Endothelial cell (in vitro differentiated cells): Measurements from ENCODE around the gene RGPD4. TPM values are rescaled to one million over a fixed set of nuclear protein-coding genes. Genes with fewer than 3 reads are reported as not detected.

Experiments used
- DNase-seq: peaks from one replicate; pipeline ENCODE4 v3.0.0; 2021; ENCODE audit warnings: low spot score
- H3K27ac Mint-ChIP-seq: one replicate; pipeline ENCODE4 v1.8.0; 2021; ENCODE audit warnings: mixed read lengths, inconsistent platforms; ENCODE audit not compliant: unreplicated experiment
- H3K27me3 Mint-ChIP-seq: one replicate; pipeline ENCODE4 v1.8.0; 2021; ENCODE audit warnings: mild to moderate bottlenecking, moderate library complexity, mixed read lengths, inconsistent platforms; ENCODE audit not compliant: unreplicated experiment
- H3K36me3 Mint-ChIP-seq: one replicate; pipeline ENCODE4 v1.8.0; 2021; ENCODE audit warnings: mild to moderate bottlenecking, low read depth, mixed read lengths, inconsistent platforms; ENCODE audit not compliant: unreplicated experiment
- H3K4me1 Mint-ChIP-seq: one replicate; pipeline ENCODE4 v1.8.0; 2021; ENCODE audit warnings: mild to moderate bottlenecking, mixed read lengths, inconsistent platforms; ENCODE audit not compliant: unreplicated experiment
- H3K4me3 Mint-ChIP-seq: one replicate; pipeline ENCODE4 v1.8.0; 2021; ENCODE audit warnings: mild to moderate bottlenecking, mixed read lengths, inconsistent platforms; ENCODE audit not compliant: unreplicated experiment
- H3K9me3 Mint-ChIP-seq: one replicate; pipeline ENCODE4 v1.8.0; 2021; ENCODE audit warnings: mixed read lengths, inconsistent platforms; ENCODE audit not compliant: unreplicated experiment
- CTCF ChIP-seq: fragments of 200-600 bp; sonication (generic); IDR thresholded peaks from one replicate; pipeline ENCODE4 v1.5.0; 2021; ENCODE audit warnings: antibody characterized with exemption; ENCODE audit not compliant: unreplicated experiment
- total RNA-seq: library from RNA; stranded (reverse); fragmentation: NEBNext Ultra II Directional; extraction: Animal tissue kit (Norgen Biotek cat#: 25700); gene quantifications from one replicate; pipeline ENCODE4 v1.2.1, GENCODE V29; 2021; ENCODE audit not compliant: unreplicated experiment

RGPD4 gene
- total RNA-seq, 1 donor from 2014 or later, result not detected

- Mint-ChIP-seq H3K36me3 (no peaks in the 10 kb centered on the region), H3K4me1 (peaks cover 4% of the 10 kb centered on the region), H3K27me3 (peaks cover 1% of the 10 kb centered on the region), H3K27ac (no peak overlapping the region), H3K4me3 (no peak overlapping the region), H3K9me3 (no peaks in the 10 kb centered on the region)
- TF ChIP-seq CTCF, result no peak
- no peak for DNase-seq
Measured at GRCh38 chr2:107804608-107805498, 21.8 kb upstream of the RGPD4 start.

DNA sequence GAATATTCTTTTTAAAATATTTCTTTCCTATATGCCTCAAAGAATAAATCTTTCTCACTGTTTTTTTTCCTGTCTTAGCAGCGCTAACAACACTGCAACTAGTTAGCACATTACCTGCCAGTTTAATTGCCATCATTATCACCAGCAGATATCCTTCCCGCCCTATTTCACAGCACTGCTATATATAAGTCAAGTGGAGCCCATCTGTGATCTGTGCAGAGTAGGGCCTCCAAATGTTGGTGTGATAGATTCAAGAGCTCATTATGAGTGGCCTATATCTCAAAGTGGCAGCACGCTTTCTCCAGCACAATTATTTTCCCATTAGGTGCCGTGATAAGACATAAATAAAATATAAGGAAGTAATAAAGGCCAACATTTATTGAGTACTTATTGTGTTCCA, 19.8 kb upstream of the RGPD4 start:
- Mint-ChIP-seq H3K9me3 (no peaks in the 10 kb centered on the region), H3K27ac (no peak overlapping the region), H3K4me1 (peaks cover 7% of the 10 kb centered on the region), H3K27me3 (peaks cover 1% of the 10 kb centered on the region), H3K36me3 (no peaks in the 10 kb centered on the region), H3K4me3 (no peak overlapping the region)
- DNase-seq, result no peak
- no peak for TF ChIP-seq CTCF

DNA sequence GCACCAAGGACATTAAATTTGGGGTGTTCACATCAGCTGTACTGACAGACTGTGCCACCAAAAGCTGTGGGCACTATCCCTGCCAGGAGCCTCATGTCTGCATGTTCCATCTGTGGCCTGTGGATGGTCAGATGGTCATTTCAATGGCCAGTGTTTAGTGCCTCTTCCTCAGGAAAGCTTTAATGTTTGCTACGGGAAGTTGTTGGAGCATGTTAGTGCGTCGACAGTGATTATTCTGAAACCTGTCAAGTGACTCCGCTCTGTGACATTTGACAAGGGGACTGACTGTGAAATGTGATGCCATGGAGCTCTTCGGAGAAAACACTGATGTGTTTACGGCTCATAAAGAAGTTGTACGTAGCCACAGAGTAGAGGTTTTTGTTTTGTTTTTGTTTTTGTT, 18.7 kb upstream of the RGPD4 start:
- no peak overlapping the region for H3K27ac Mint-ChIP-seq
- TF ChIP-seq CTCF, result no peak
- H3K4me3 Mint-ChIP-seq, result no peak overlapping the region

GRCh38 chr2:107808959-107809358, 17.7 kb upstream of the RGPD4 start:
- no peak for DNase-seq
- no peaks in the 10 kb centered on the region for H3K36me3 Mint-ChIP-seq
- no peak overlapping the region for H3K27ac Mint-ChIP-seq
- no peak for TF ChIP-seq CTCF
- H3K27me3 Mint-ChIP-seq, result no peaks in the 10 kb centered on the region
- no peaks in the 10 kb centered on the region for H3K9me3 Mint-ChIP-seq
- H3K4me3 Mint-ChIP-seq, result no peak overlapping the region
- peaks cover 7% of the 10 kb centered on the region for H3K4me1 Mint-ChIP-seq

More for the DNA sequence above, 18.7 kb upstream of the RGPD4 start:
- H3K27me3 Mint-ChIP-seq, result peaks cover 1% of the 10 kb centered on the region
- no peaks in the 10 kb centered on the region for H3K36me3 Mint-ChIP-seq
- DNase-seq, result no peak
- no peaks in the 10 kb centered on the region for H3K9me3 Mint-ChIP-seq
- H3K4me1 Mint-ChIP-seq, result peaks cover 7% of the 10 kb centered on the region

DNA sequence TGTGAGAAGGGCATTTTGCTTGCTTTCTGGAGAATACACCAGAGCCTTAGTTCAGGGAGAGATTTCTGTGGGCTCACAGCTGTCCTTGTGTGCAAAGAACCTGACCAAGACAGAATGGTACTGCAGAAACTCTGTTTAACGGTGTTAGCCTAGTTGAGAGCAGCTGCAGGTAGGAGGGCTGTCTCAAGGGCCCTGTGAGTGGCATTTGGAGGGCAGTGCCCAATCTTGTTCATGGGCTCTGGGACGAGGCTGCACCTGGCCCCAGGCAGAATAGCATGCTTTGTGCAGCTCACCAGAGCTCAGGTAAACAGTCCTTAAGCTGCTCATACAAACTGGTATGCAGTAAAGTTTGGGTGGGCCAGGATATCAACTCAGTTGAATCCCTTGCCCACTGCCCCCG, 16.9 kb upstream of the RGPD4 start:
- H3K4me3 Mint-ChIP-seq, result no peak overlapping the region
- no peaks in the 10 kb centered on the region for H3K36me3 Mint-ChIP-seq
- H3K27ac Mint-ChIP-seq, result no peak overlapping the region

More for the DNA sequence above, 16.9 kb upstream of the RGPD4 start:
- H3K27me3 Mint-ChIP-seq, result no peaks in the 10 kb centered on the region
- no peak for DNase-seq
- no peak for TF ChIP-seq CTCF
- no peaks in the 10 kb centered on the region for H3K9me3 Mint-ChIP-seq
- peaks cover 7% of the 10 kb centered on the region for H3K4me1 Mint-ChIP-seq
